H1 (cell line): Measurements from ENCODE around the gene PLXND1. TPM values are rescaled to one million over a fixed set of nuclear protein-coding genes. Genes with fewer than 3 reads are reported as not detected.

ENCODE experiments used
- CTCF ChIA-PET: fragments of 300-600 bp; sonication (Branson Sonifier 250); formaldehyde crosslinking; loops from one replicate; lab custom pipeline; 2021; ENCODE audit not compliant: partially characterized antibody; lab: Charles Lee
- POLR2A ChIA-PET: fragments of 300-600 bp; sonication (Branson Sonifier 250); formaldehyde crosslinking; loops from one replicate; lab custom pipeline; 2021; ENCODE audit warnings: inconsistent platforms; ENCODE audit not compliant: partially characterized antibody; lab: Charles Lee
- DNase-seq, 2 experiments: peaks; one replicate each; pipeline versions ENCODE4 v3.0.0 to v3.0.0-alpha.2; 2010 to 2022; ENCODE audit warnings: low spot score in 2 of 2, low read depth in 1 of 2, mixed read lengths in 1 of 2
- FAIRE-seq: peaks from 2 replicates; lab custom pipeline; 2011; peaks lifted over from hg19 to GRCh38; lab: Jason Lieb, UNC
- H2AFZ ChIP-seq: 2 replicates; pipeline ENCODE4 v1.8.1; 2012; ENCODE audit warnings: low read length, inconsistent platforms
- H2AK5ac ChIP-seq: 2 replicates; pipeline ENCODE4 v1.6.1; 2013; ENCODE audit warnings: low read depth, low read length
- H2BK120ac ChIP-seq: replicated peaks from 2 replicates; pipeline ENCODE3; 2013; ENCODE audit warnings: low read depth, low read length, inconsistent platforms
- H2BK12ac ChIP-seq: 2 replicates; pipeline ENCODE4 v1.6.1; 2013; ENCODE audit warnings: low read depth, low read length
- H2BK15ac ChIP-seq: 2 replicates; pipeline ENCODE4 v1.6.1; 2013; ENCODE audit warnings: low read length
- H2BK20ac ChIP-seq: 2 replicates; pipeline ENCODE4 v1.6.1; 2013; ENCODE audit warnings: low read length
- H2BK5ac ChIP-seq: 2 replicates; pipeline ENCODE4 v1.6.1; 2013; ENCODE audit warnings: low read depth, low read length
- H3K14ac ChIP-seq: 2 replicates; pipeline ENCODE4 v1.6.1; 2013; ENCODE audit warnings: inconsistent platforms; ENCODE audit not compliant: insufficient read length
- H3K18ac ChIP-seq: 2 replicates; pipeline ENCODE4 v1.6.1; 2013; ENCODE audit warnings: low read length; ENCODE audit errors: extremely low read depth
- H3K23ac ChIP-seq: 2 replicates; pipeline ENCODE4 v1.6.1; 2013; ENCODE audit warnings: inconsistent platforms; ENCODE audit not compliant: insufficient read length
- H3K23me2 ChIP-seq: 2 replicates; pipeline ENCODE4 v1.6.1; 2013; ENCODE audit warnings: low read depth, low read length
- H3K27ac ChIP-seq: 2 replicates; pipeline ENCODE4 v1.6.1; 2011; ENCODE audit warnings: low read depth, low read length, inconsistent platforms
- H3K27me3 ChIP-seq, 4 experiments: replicated peaks in 1 of 4; 1 replicate in 1 of 4; 2 replicates in 3 of 4; pipeline versions ENCODE4 v1.6.1 to v1.8.1; 2011 to 2013; ENCODE audit warnings: low read length in 3 of 4, mild to moderate bottlenecking in 3 of 4, inconsistent platforms in 2 of 4, mixed read lengths in 2 of 4, moderate library complexity in 1 of 4; ENCODE audit not compliant: control insufficient read depth in 3 of 4, insufficient read depth in 3 of 4; ENCODE audit errors: extremely low read depth in 1 of 4
- H3K36me3 ChIP-seq, 4 experiments: 2 replicates each; pipeline versions ENCODE4 v1.6.1 to v1.8.1; 2011 to 2013; ENCODE audit warnings: mild to moderate bottlenecking in 4 of 4, low read length in 3 of 4, moderate library complexity in 2 of 4, control low read depth in 1 of 4, inconsistent platforms in 1 of 4; ENCODE audit not compliant: insufficient read depth in 4 of 4, control insufficient read depth in 2 of 4
- H3K4ac ChIP-seq: replicated peaks from 2 replicates; pipeline ENCODE3; 2013; ENCODE audit warnings: low read length, low read depth, mixed read lengths, inconsistent platforms; ENCODE audit not compliant: insufficient read length
- H3K4me1 ChIP-seq, 4 experiments: replicated peaks in 1 of 4; 1 replicate in 1 of 4; 2 replicates in 3 of 4; pipeline versions ENCODE4 v1.6.1 to v1.8.1; 2011 to 2013; ENCODE audit warnings: low read length in 3 of 4, inconsistent platforms in 2 of 4, mixed read lengths in 1 of 4; ENCODE audit not compliant: insufficient read depth in 4 of 4, control insufficient read depth in 3 of 4
- H3K4me2 ChIP-seq, 2 experiments: 2 replicates each; pipeline versions ENCODE4 v1.6.1 to v1.8.1; 2011 to 2013; ENCODE audit warnings: low read depth in 2 of 2, low read length in 2 of 2, control low read depth in 1 of 2, inconsistent platforms in 1 of 2, mild to moderate bottlenecking in 1 of 2; ENCODE audit not compliant: insufficient read depth in 1 of 2
- H3K4me3 ChIP-seq, 4 experiments: fragments of 200-600, 300-600 bp in 1 of 4; sonication (generic), shearing (Covaris generic), sonication (Bioruptor Twin) in 1 of 4; 2 replicates each; pipeline versions ENCODE4 v1.5.1 to v1.8.1; 2011 to 2016; ENCODE audit warnings: low read length in 4 of 4, low read depth in 3 of 4, control low read depth in 2 of 4, inconsistent platforms in 2 of 4, mild to moderate bottlenecking in 2 of 4, mixed read lengths in 1 of 4, moderate library complexity in 1 of 4; ENCODE audit not compliant: insufficient read depth in 2 of 4; ENCODE audit errors: extremely low read depth in 1 of 4
- H3K56ac ChIP-seq: replicated peaks from 2 replicates; pipeline ENCODE3; 2013; ENCODE audit warnings: low read depth, mild to moderate bottlenecking, mixed read lengths, low read length, inconsistent platforms; ENCODE audit not compliant: insufficient read length
- H3K79me1 ChIP-seq: 2 replicates; pipeline ENCODE4 v1.6.1; 2013; ENCODE audit warnings: low read depth, low read length, control low read depth
- H3K79me2 ChIP-seq, 2 experiments: 2 replicates each; pipeline versions ENCODE4 v1.6.1 to v1.8.1; 2012 to 2013; ENCODE audit warnings: low read length in 2 of 2, mild to moderate bottlenecking in 2 of 2, inconsistent platforms in 1 of 2; ENCODE audit not compliant: insufficient read depth in 2 of 2, control insufficient read depth in 1 of 2
- H3K9ac ChIP-seq, 4 experiments: replicated peaks in 1 of 4; 1 replicate in 1 of 4; 2 replicates in 3 of 4; pipeline versions ENCODE4 v1.6.1 to v1.8.1; 2011 to 2013; ENCODE audit warnings: low read depth in 3 of 4, low read length in 3 of 4, control low read depth in 2 of 4, mild to moderate bottlenecking in 2 of 4, moderate library complexity in 2 of 4, inconsistent platforms in 1 of 4; ENCODE audit errors: extremely low read depth in 1 of 4
- H3K9me3 ChIP-seq, 2 experiments: 2 replicates each; pipeline versions ENCODE4 v1.6.1 to v1.8.1; 2012 to 2013; ENCODE audit warnings: mild to moderate bottlenecking in 2 of 2, moderate library complexity in 2 of 2, control low read depth in 1 of 2, inconsistent platforms in 1 of 2, low read depth in 1 of 2, low read length in 1 of 2, mixed read lengths in 1 of 2; ENCODE audit not compliant: insufficient read depth in 2 of 2
- H4K20me1 ChIP-seq, 2 experiments: replicated peaks in 1 of 2; 2 replicates each; pipeline versions ENCODE3 to v1.8.1; 2011 to 2013; ENCODE audit warnings: inconsistent platforms in 2 of 2, low read length in 2 of 2, mild to moderate bottlenecking in 1 of 2; ENCODE audit not compliant: insufficient read depth in 2 of 2, control insufficient read depth in 1 of 2
- H4K5ac ChIP-seq: 2 replicates; pipeline ENCODE4 v1.6.1; 2013; ENCODE audit warnings: low read length, low read depth, mixed read lengths, inconsistent platforms; ENCODE audit not compliant: insufficient read length
- H4K8ac ChIP-seq: 2 replicates; pipeline ENCODE4 v1.8.0; 2013; ENCODE audit warnings: mild to moderate bottlenecking, moderate library complexity, low read length, inconsistent platforms; ENCODE audit not compliant: insufficient read depth; ENCODE audit errors: extremely low read depth
- H4K91ac ChIP-seq: replicated peaks from 2 replicates; pipeline ENCODE3; 2013; ENCODE audit warnings: low read length, mixed read lengths, inconsistent platforms; ENCODE audit not compliant: insufficient read length
- CBX8 ChIP-seq: fragments of 300-800, 300-1000 bp; sonication (generic); IDR thresholded peaks from 2 replicates; pipeline ENCODE4 v1.7.1; 2016; ENCODE audit warnings: low read depth, low read length, borderline replicate concordance
- CHD1 ChIP-seq: IDR thresholded peaks from 2 replicates; pipeline ENCODE4 v1.6.1; 2012; ENCODE audit warnings: low read depth, low read length, improper control_type of control experiment
- CREB1 ChIP-seq: IDR thresholded peaks from 2 replicates; pipeline ENCODE4 v1.6.1; 2012; ENCODE audit warnings: inconsistent platforms
- CTBP2 ChIP-seq: IDR thresholded peaks from 2 replicates; pipeline ENCODE4 v1.7.0; 2011; ENCODE audit warnings: borderline replicate concordance, mild to moderate bottlenecking, moderate library complexity, mixed read lengths, low read length; ENCODE audit not compliant: insufficient read depth, insufficient read length
- KDM5A ChIP-seq: fragments of 200-600 bp; IDR thresholded peaks from 2 replicates; pipeline ENCODE4 v1.7.1; 2012; ENCODE audit warnings: mild to moderate bottlenecking, low read length, inconsistent platforms, mixed read lengths
- MAX ChIP-seq: IDR thresholded peaks from 2 replicates; pipeline ENCODE4 v1.6.1; 2012; ENCODE audit warnings: inconsistent platforms
- POU5F1 ChIP-seq: IDR thresholded peaks from 2 replicates; pipeline ENCODE4 v1.6.1; 2011; ENCODE audit warnings: low read depth, mild to moderate bottlenecking, low read length, moderate library complexity
- SAP30 ChIP-seq: fragments of 300-600 bp; sonication (generic); IDR thresholded peaks from 2 replicates; pipeline ENCODE4 v1.7.1; 2012; ENCODE audit warnings: low read length, moderate library complexity, mild to moderate bottlenecking, inconsistent platforms; ENCODE audit not compliant: insufficient read depth, insufficient replicate concordance
- SIN3A ChIP-seq, 2 experiments: IDR thresholded peaks in 1 of 2; conservative IDR thresholded peaks in 1 of 2; 2 replicates each; pipeline ENCODE4 v1.6.1; 2011 to 2012; ENCODE audit warnings: low read length in 2 of 2, improper control_type of control experiment in 1 of 2, low read depth in 1 of 2, mild to moderate bottlenecking in 1 of 2
- SIX5 ChIP-seq: IDR thresholded peaks from 2 replicates; pipeline ENCODE4 v1.6.1; 2011; ENCODE audit warnings: mild to moderate bottlenecking, low read depth, low read length
- SRF ChIP-seq: IDR thresholded peaks from 2 replicates; pipeline ENCODE4 v1.6.1; 2011; ENCODE audit warnings: mild to moderate bottlenecking, low read depth, low read length, moderate library complexity
- TBP ChIP-seq: IDR thresholded peaks from 2 replicates; pipeline ENCODE4 v1.6.1; 2011; ENCODE audit warnings: low read depth, low read length, improper control_type of control experiment
- YY1 ChIP-seq: IDR thresholded peaks from 2 replicates; pipeline ENCODE4 v1.6.1; 2011; ENCODE audit warnings: low read depth, mild to moderate bottlenecking, low read length
- WGBS, 2 experiments: shearing (Covaris generic) in 1 of 2; methylation state at CpG; one replicate each; pipeline versions ENCODE4 v1.1.6 to v1.1.7; 2013 to 2015; ENCODE audit warnings: low lambda C conversion rate in 2 of 2, mixed read lengths in 2 of 2, inconsistent platforms in 1 of 2, low coverage in 1 of 2, missing lambda C conversion rate in 1 of 2; ENCODE audit not compliant: insufficient replicate concordance in 2 of 2, insufficient coverage in 1 of 2, insufficient read length in 1 of 2; ENCODE audit errors: extremely low coverage in 1 of 2, missing lambda C conversion rate in 1 of 2; 5-methylcytosine and 5-hydroxymethylcytosine counted together
- polyA plus RNA-seq, 7 experiments: library from polyadenylated mRNA; depleted of rRNA in 3 of 7; stranded (reverse) in 5 of 7; unstranded in 2 of 7; fragments of >200 nt in 5 of 7; fragments of 200-250 nt in 2 of 7; gene quantifications; 1 replicate in 5 of 7; 2 replicates in 1 of 7; 4 replicates in 1 of 7; pipeline versions ENCODE4 v1.2.1 to v1.2.3, GENCODE V29; 2011 to 2013; ENCODE audit warnings: missing spikeins in 2 of 7, mixed read lengths in 2 of 7
- total RNA-seq: library from RNA; stranded (reverse); fragmentation: NEBNext Ultra II Directional; extraction: Animal tissue kit (Norgen Biotek cat#: 25700); gene quantifications from 2 replicates; pipeline ENCODE4 v1.2.1, GENCODE V29; 2021
- TF ChIP-seq, protein P1 (sequence below): IDR thresholded peaks from 2 replicates; pipeline ENCODE4 v1.6.1; 2012; ENCODE audit warnings: inconsistent platforms

The PLXND1 gene
- total and polyA plus RNA-seq, 2 of the 8 experiments (the other 6 are each of a cell fraction or from before 2014, with no cell fraction given) = 17.7 to 66.4 TPM

GRCh38 chr3:129553719-129554118 lies 52.8 kb downstream of the PLXND1 start:
- H2BK120ac ChIP-seq = no peak overlapping the region
- no peaks in the 10 kb centered on the region; a peak in 1 of 7 replicates for H3K27me3 ChIP-seq
- H3K23me2 ChIP-seq = no peaks in the 10 kb centered on the region; the same call in 1 of the 2 replicates
- no peak overlapping the region for H2AK5ac ChIP-seq
- no peaks in the 10 kb centered on the region for H3K36me3 ChIP-seq
- H2BK12ac ChIP-seq = no peak overlapping the region
- 94% methylated on average over 15 of the region's 15 CpGs; no CpG with 5 or more reads in 1 of the 2 experiments for whole genome bisulfite sequencing, 2 experiments
- no peaks in the 10 kb centered on the region for H3K9me3 ChIP-seq
- H3K23ac ChIP-seq = no peak overlapping the region
- H3K27ac ChIP-seq = no peak overlapping the region
- no peak overlapping the region for H3K4me2 ChIP-seq
- peaks cover 0 to 1% of the 10 kb centered on the region in 2 experiments for H4K20me1 ChIP-seq
- FAIRE-seq = no peak
- no peak overlapping the region for H2BK20ac ChIP-seq
- no peak overlapping the region for H4K91ac ChIP-seq
- no peaks in the 10 kb centered on the region for H3K79me2 ChIP-seq
- no peak overlapping the region for H3K56ac ChIP-seq
- DNase-seq = no peak
- H4K5ac ChIP-seq = no peak overlapping the region
- CTCF ChIA-PET = interaction anchor here (0.8 to 11.3 kb wide), 9 partner anchors 8 to 187 kb away, joined by 3 to 93 read pairs (median 5); partner anchors contain the start of genes H1-8 and RHO
- H3K9ac ChIP-seq = no peak overlapping the region
- H3K14ac ChIP-seq = no peak overlapping the region
- H2BK5ac ChIP-seq = no peak overlapping the region
- H2AFZ ChIP-seq = no peak overlapping the region
- H3K4me1 ChIP-seq = peaks cover 3 to 22% (median 11%) of the 10 kb centered on the region in 4 experiments
- H3K79me1 ChIP-seq = no peaks in the 10 kb centered on the region
- H2BK15ac ChIP-seq = no peak overlapping the region
- H3K18ac ChIP-seq = no peak overlapping the region
- POLR2A ChIA-PET = no interaction called here
- H4K8ac ChIP-seq = no peak overlapping the region
- H3K4ac ChIP-seq = no peak overlapping the region
- no peak overlapping the region for H3K4me3 ChIP-seq
- TF ChIP-seq CBX8 (no peak), CTBP2 (no peak), SRF (no peak), SAP30 (no peak), TBP (no peak), CREB1 (no peak), SIN3A (conservative IDR thresholded peaks at IDR 0.05 in 1 of 2, IDR thresholded peaks at IDR 0.05 in 1 of 2; ENCODE audit: low read depth in 1 of 2, low read length in 2 of 2) (no peak), CHD1 (no peak), SIX5 (no peak), KDM5A (no peak), MAX (no peak), YY1 (no peak), POU5F1 (no peak)
- TF ChIP-seq, protein P1, sequence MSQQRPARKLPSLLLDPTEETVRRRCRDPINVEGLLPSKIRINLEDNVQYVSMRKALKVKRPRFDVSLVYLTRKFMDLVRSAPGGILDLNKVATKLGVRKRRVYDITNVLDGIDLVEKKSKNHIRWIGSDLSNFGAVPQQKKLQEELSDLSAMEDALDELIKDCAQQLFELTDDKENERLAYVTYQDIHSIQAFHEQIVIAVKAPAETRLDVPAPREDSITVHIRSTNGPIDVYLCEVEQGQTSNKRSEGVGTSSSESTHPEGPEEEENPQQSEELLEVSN = no peak
